GM19438 (cell line): ENCODE measurements around the gene LGI4.

ENCODE experiments used
- ATAC-seq: cut with Tn5 transposase; IDR thresholded peaks from one replicate; pipeline ENCODE4 v1.9.1; 2021; ENCODE audit warnings: low read depth; ENCODE audit not compliant: unreplicated experiment

Gene LGI4

GRCh38 chr19:35125270-35125717, 9.6 kb downstream of the LGI4 start:
- no peak for ATAC-seq

- ATAC-seq, result peak; percentile 80
Measured at GRCh38 chr19:35124098-35125060, 10.5 kb downstream of the LGI4 start.

- no peak for ATAC-seq
Measured at GRCh38 chr19:35123573-35123972, 11.3 kb downstream of the LGI4 start.

- no peak for ATAC-seq
Measured at GRCh38 chr19:35122687-35123551, 11.9 kb downstream of the LGI4 start.

GRCh38 chr19:35120898-35121297, 14.0 kb downstream of the LGI4 start:
- no peak for ATAC-seq

GRCh38 chr19:35120492-35120891, 14.4 kb downstream of the LGI4 start:
- no peak for ATAC-seq

- no peak for ATAC-seq
Measured at GRCh38 chr19:35119578-35120155, 15.2 kb downstream of the LGI4 start.

GRCh38 chr19:35119091-35119490, 15.8 kb downstream of the LGI4 start:
- ATAC-seq, result no peak

- no peak for ATAC-seq
Measured at GRCh38 chr19:35118268-35119020, 16.4 kb downstream of the LGI4 start.

GRCh38 chr19:35117799-35118198, 17.1 kb downstream of the LGI4 start:
- no peak for ATAC-seq

- no peak for ATAC-seq
Measured at GRCh38 chr19:35117116-35117515, 17.7 kb downstream of the LGI4 start.

GRCh38 chr19:35116072-35116801, 18.6 kb downstream of the LGI4 start:
- no peak for ATAC-seq

GRCh38 chr19:35115177-35115951, 19.5 kb downstream of the LGI4 start, which contains the start of gene FXYD3:
FXYD3 (plus strand) TSS chr19:35115823; CDS start chr19:35119377, 3,554 bp downstream.
- no peak for ATAC-seq

- ATAC-seq, result no peak
Measured at GRCh38 chr19:35114353-35115176, 20.3 kb downstream of the LGI4 start.

- no peak for ATAC-seq
Measured at GRCh38 chr19:35112995-35113688, 21.7 kb downstream of the LGI4 start.

GRCh38 chr19:35110974-35111373, 23.9 kb downstream of the LGI4 start:
- ATAC-seq, result no peak

- no peak for ATAC-seq
Measured at GRCh38 chr19:35109395-35110112, 25.3 kb downstream of the LGI4 start.
